Calu3 (cell line): ENCODE measurements around the gene CLK2. TPM values are rescaled to one million over a fixed set of nuclear protein-coding genes. Genes with fewer than 3 reads are reported as not detected.

Experiments
- BruUV-seq: library from RNA; stranded (reverse); fragments of 400-500 nt; replicated peaks from 2 replicates; lab custom pipeline; 2021; lab: Mats Ljungman, UMichigan
- CTCF ChIA-PET: fragments of 300-600 bp; sonication (Branson Sonifier 250); formaldehyde crosslinking; loops from one replicate; lab custom pipeline; 2022; ENCODE audit warnings: antibody characterized with exemption; lab: Charles Lee
- DNase-seq: peaks from one replicate; pipeline ENCODE4 v3.0.0; 2022
- H3K27ac Mint-ChIP-seq: one replicate; pipeline ENCODE4 v1.8.0; 2022; ENCODE audit warnings: mixed read lengths; ENCODE audit not compliant: unreplicated experiment
- H3K27me3 Mint-ChIP-seq: one replicate; pipeline ENCODE4 v1.8.0; 2022; ENCODE audit warnings: mixed read lengths; ENCODE audit not compliant: unreplicated experiment
- H3K36me3 Mint-ChIP-seq: one replicate; pipeline ENCODE4 v1.8.0; 2022; ENCODE audit warnings: mild to moderate bottlenecking, moderate library complexity, mixed read lengths; ENCODE audit not compliant: insufficient read depth, unreplicated experiment
- H3K4me1 Mint-ChIP-seq: one replicate; pipeline ENCODE4 v1.8.0; 2022; ENCODE audit warnings: mild to moderate bottlenecking, low read depth, mixed read lengths; ENCODE audit not compliant: unreplicated experiment
- H3K4me3 Mint-ChIP-seq: one replicate; pipeline ENCODE4 v1.8.0; 2022; ENCODE audit warnings: mild to moderate bottlenecking, low read depth, moderate library complexity, mixed read lengths; ENCODE audit not compliant: unreplicated experiment
- H3K9me3 Mint-ChIP-seq: one replicate; pipeline ENCODE4 v1.8.0; 2022; ENCODE audit warnings: low read depth, mixed read lengths; ENCODE audit not compliant: unreplicated experiment
- intact Hi-C: fragments of 100-400 bp; cut with micrococcal nuclease; formaldehyde crosslinking; loops from one replicate; pipeline ENCODE4 v1.10.0; 2022; ENCODE audit not compliant: unreplicated experiment
- total RNA-seq: library from RNA; stranded (reverse); gene quantifications from 2 replicates; pipeline ENCODE4 v1.2.3, GENCODE V29; 2022
- TF ChIP-seq, protein P1 (sequence below): fragments of 200-600 bp; IDR thresholded peaks from one replicate; pipeline ENCODE4 v1.8.0; 2022; ENCODE audit warnings: antibody characterized with exemption; ENCODE audit not compliant: unreplicated experiment

CLK2 gene
- total RNA-seq, 1 experiment from 2014 or later, result 78.5 TPM

DNA sequence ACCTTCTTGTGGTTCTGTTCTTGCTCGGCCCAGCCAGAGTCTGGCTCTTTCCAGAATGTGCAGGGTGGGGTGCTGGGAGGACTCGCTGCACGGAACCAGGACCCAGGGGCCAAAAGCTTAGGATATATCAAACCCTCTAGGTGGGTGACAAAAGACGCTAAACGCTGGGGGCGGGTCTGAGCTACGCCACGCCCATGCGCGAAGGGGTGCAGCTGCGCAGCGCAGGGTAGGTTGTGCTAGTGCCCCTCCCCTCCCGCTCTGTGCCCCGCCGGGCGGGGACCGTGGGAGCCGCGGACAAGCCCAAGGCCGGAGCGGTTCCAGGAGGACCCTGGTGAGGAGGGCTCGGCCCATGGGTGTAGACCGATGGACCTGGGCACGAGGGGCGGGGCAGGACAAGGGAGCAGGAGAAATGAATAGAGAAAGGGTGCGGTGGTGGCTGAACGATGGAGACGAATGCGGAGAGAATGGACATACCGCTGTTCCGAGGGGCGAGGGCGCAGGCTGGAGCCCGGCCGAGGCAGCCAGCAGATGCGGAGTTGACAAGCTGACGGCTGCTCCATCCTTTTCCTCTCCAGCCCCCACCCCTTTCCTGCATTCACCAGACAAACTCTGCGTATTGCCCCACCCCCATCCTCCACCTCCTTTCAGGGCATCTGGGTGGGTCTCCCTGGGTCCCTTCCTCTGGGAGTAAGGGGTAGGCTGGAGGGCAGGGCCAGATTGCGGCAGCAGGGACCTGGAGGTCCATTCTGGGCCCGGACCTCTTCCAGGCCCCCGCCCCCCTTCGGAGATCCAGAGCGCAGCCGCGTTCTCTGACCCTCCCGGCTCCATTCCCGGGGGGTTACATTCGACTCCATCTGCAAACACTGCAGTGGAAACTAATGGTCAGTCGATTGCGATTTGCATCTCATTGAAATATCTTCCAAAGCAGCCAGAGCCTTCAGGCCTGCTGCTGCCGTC, 47.6 kb upstream of the CLK2 start, which contains the start of gene RUSC1:
RUSC1 (plus strand) TSS at position 234 of the 957 bp plus-strand sequence. CDS start 880 bp downstream, outside the sequence.
- intact Hi-C loops, result no loop called here
- no TSS peak for BruUV-seq

DNA sequence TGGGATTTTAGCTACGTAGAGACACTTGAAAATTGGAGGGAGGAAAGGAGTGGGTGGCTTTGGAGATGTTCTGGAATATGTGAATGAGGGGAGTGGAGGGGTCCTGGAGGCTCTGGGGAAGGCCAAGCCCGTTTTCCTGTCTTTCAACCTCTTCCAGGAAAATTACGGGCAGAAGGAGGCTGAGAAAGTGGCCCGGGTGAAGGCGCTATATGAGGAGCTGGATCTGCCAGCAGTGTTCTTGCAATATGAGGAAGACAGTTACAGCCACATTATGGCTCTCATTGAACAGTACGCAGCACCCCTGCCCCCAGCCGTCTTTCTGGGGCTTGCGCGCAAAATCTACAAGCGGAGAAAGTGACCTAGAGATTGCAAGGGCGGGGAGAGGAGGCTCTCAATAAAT, 46.9 kb upstream of the CLK2 start:
- intact Hi-C loops, result no loop called here
- CTCF ChIA-PET, result no interaction called here
- TF ChIP-seq, protein P1, sequence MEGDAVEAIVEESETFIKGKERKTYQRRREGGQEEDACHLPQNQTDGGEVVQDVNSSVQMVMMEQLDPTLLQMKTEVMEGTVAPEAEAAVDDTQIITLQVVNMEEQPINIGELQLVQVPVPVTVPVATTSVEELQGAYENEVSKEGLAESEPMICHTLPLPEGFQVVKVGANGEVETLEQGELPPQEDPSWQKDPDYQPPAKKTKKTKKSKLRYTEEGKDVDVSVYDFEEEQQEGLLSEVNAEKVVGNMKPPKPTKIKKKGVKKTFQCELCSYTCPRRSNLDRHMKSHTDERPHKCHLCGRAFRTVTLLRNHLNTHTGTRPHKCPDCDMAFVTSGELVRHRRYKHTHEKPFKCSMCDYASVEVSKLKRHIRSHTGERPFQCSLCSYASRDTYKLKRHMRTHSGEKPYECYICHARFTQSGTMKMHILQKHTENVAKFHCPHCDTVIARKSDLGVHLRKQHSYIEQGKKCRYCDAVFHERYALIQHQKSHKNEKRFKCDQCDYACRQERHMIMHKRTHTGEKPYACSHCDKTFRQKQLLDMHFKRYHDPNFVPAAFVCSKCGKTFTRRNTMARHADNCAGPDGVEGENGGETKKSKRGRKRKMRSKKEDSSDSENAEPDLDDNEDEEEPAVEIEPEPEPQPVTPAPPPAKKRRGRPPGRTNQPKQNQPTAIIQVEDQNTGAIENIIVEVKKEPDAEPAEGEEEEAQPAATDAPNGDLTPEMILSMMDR, result no peak
- DNase-seq, result no peak
- peak overlapping the region; percentile 79 for H3K27ac Mint-ChIP-seq
- peaks cover 92% of the 10 kb centered on the region for H3K36me3 Mint-ChIP-seq
- no peaks in the 10 kb centered on the region for H3K27me3 Mint-ChIP-seq
- H3K4me1 Mint-ChIP-seq, result peaks cover 32% of the 10 kb centered on the region
- no TSS peak for BruUV-seq
- no peaks in the 10 kb centered on the region for H3K9me3 Mint-ChIP-seq
- H3K4me3 Mint-ChIP-seq, result peak overlapping the region; percentile 90

More for the DNA sequence above, 47.6 kb upstream of the CLK2 start, which contains the start of gene RUSC1:
- CTCF ChIA-PET, result interaction anchor here (3.3 kb wide), 1 partner anchor 70 kb away, joined by 44 read pairs; no protein-coding TSS in a partner anchor
- Mint-ChIP-seq H3K4me3 (peak within 1 kb of the TSS; percentile 90), H3K9me3 (no peaks in the 10 kb centered on the region), H3K36me3 (peaks cover 92% of the 10 kb centered on the region), H3K27me3 (no peaks in the 10 kb centered on the region), H3K4me1 (peaks cover 39% of the 10 kb centered on the region), H3K27ac (peak within 1 kb of the TSS; percentile 79)
- TF ChIP-seq, protein P1, result no peak
- DNase-seq, result no peak

DNA sequence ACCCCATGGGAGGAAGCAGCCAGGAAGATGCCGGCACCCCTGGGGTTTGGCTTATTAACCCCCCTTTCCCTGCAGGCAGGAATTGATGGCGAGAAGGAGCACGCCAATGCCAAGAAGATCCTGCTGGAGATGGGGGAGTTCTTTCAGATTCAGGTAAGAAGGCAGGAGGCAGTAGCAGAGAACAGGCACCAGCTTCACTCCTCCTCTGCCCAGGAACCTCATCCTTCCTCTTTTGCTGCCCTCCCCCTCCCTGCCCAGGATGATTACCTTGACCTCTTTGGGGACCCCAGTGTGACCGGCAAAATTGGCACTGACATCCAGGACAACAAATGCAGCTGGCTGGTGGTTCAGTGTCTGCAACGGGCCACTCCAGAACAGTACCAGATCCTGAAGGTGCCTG, 46.2 kb upstream of the CLK2 start:
- peak overlapping the region; percentile 79 for H3K27ac Mint-ChIP-seq
- no peak for DNase-seq
- peaks cover 90% of the 10 kb centered on the region for H3K36me3 Mint-ChIP-seq
- no peaks in the 10 kb centered on the region for H3K27me3 Mint-ChIP-seq
- H3K4me1 Mint-ChIP-seq, result peaks cover 32% of the 10 kb centered on the region
- intact Hi-C loops, result no loop called here
- TF ChIP-seq, protein P1, result no peak
- no peaks in the 10 kb centered on the region for H3K9me3 Mint-ChIP-seq
- H3K4me3 Mint-ChIP-seq, result no peak overlapping the region
- BruUV-seq, result no TSS peak
- CTCF ChIA-PET, result no interaction called here

DNA sequence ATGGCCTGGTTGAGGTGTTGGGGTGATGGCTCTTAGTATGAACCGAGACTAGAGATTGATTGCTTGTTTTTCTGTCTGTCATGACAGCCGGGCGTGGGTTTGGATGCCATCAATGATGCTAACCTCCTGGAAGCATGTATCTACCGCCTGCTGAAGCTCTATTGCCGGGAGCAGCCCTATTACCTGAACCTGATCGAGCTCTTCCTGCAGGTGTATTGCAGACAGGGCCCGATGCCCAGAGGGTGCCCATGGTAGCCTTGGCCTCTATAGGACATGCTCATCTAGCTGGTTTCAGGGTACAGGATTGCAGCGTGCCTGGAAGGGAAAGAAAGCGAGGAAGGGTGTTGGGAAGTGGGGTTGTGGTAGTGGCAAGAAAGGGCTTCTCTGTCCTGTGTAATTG, 44.8 kb upstream of the CLK2 start:
- peaks cover 39% of the 10 kb centered on the region for H3K4me1 Mint-ChIP-seq
- CTCF ChIA-PET, result no interaction called here
- BruUV-seq, result no TSS peak
- H3K27me3 Mint-ChIP-seq, result no peaks in the 10 kb centered on the region
- peak overlapping the region; percentile 79 for H3K27ac Mint-ChIP-seq
- DNase-seq, result no peak
- H3K4me3 Mint-ChIP-seq, result no peak overlapping the region
- intact Hi-C loops, result no loop called here
- TF ChIP-seq, protein P1, result no peak
- H3K9me3 Mint-ChIP-seq, result no peaks in the 10 kb centered on the region
- peaks cover 88% of the 10 kb centered on the region for H3K36me3 Mint-ChIP-seq
